Measurements from ENCODE around the gene POLA1. TPM values are rescaled to one million over a fixed set of nuclear protein-coding genes. Genes with fewer than 3 reads are reported as not detected.
A peak's percentile ranks its signal among the peaks of the same experiment; 100 is the strongest.
"Not testable (repeated sequence)": the region's sequence is repeated elsewhere in the genome, so short reads cannot be mapped to it uniquely, and the experiment has no call there.

Gene POLA1
- total RNA-seq (2014; rRNA removed; shearing (Covaris generic)), result 20.7 and 32.8 TPM in 2 replicates

GRCh38 chrX:24693453-24694202 lies at the start of gene POLA1:
POLA1 (plus strand) TSS chrX:24693918; CDS start chrX:24693962, 44 bp downstream.
- peak; percentile 95 for DNase-seq (ENCODE audit: low read depth)

GRCh38 chrX:24646006-24646405 lies 47.7 kb upstream of the POLA1 start:
- DNase-seq (ENCODE audit: low read depth), result no peak

GRCh38 chrX:24646745-24647182 lies 47.0 kb upstream of the POLA1 start:
- DNase-seq (ENCODE audit: low read depth), result no peak

- DNase-seq (ENCODE audit: low read depth), result peak; percentile 72
Measured at GRCh38 chrX:24647257-24648058, 46.3 kb upstream of the POLA1 start, which contains the start of gene PCYT1B. PCYT1B (minus strand) TSS chrX:24647347; CDS start chrX:24647105, 242 bp downstream.

GRCh38 chrX:24648495-24648894 lies 45.2 kb upstream of the POLA1 start:
- no peak for DNase-seq (ENCODE audit: low read depth)

- no peak for DNase-seq (ENCODE audit: low read depth)
Measured at GRCh38 chrX:24651783-24652182, 41.9 kb upstream of the POLA1 start.

GRCh38 chrX:24655679-24656078 lies 38.0 kb upstream of the POLA1 start:
- DNase-seq (ENCODE audit: low read depth), result not testable (repeated sequence)

GRCh38 chrX:24657671-24658386 lies 35.9 kb upstream of the POLA1 start:
- DNase-seq (ENCODE audit: low read depth), result no peak

- DNase-seq (ENCODE audit: low read depth), result no peak
Measured at GRCh38 chrX:24658421-24658820, 35.3 kb upstream of the POLA1 start.

GRCh38 chrX:24659106-24659505 lies 34.6 kb upstream of the POLA1 start:
- no peak for DNase-seq (ENCODE audit: low read depth)

- no peak for DNase-seq (ENCODE audit: low read depth)
Measured at GRCh38 chrX:24659646-24660045, 34.1 kb upstream of the POLA1 start.

GRCh38 chrX:24661292-24661691 lies 32.4 kb upstream of the POLA1 start:
- no peak for DNase-seq (ENCODE audit: low read depth)

- no peak for DNase-seq (ENCODE audit: low read depth)
Measured at GRCh38 chrX:24662352-24662751, 31.4 kb upstream of the POLA1 start.

- DNase-seq (ENCODE audit: low read depth), result no peak
Measured at GRCh38 chrX:24668111-24668510, 25.6 kb upstream of the POLA1 start.

GRCh38 chrX:24672701-24673190 lies 21.0 kb upstream of the POLA1 start:
- no peak for DNase-seq (ENCODE audit: low read depth)

GRCh38 chrX:24673424-24673823 lies 20.3 kb upstream of the POLA1 start:
- DNase-seq (ENCODE audit: low read depth), result no peak

GRCh38 chrX:24676403-24677024 lies 17.2 kb upstream of the POLA1 start:
- no peak for DNase-seq (ENCODE audit: low read depth)

- no peak for DNase-seq (ENCODE audit: low read depth)
Measured at GRCh38 chrX:24682739-24683432, 10.8 kb upstream of the POLA1 start.

GRCh38 chrX:24684048-24684447 lies 9.7 kb upstream of the POLA1 start:
- no peak for DNase-seq (ENCODE audit: low read depth)

GRCh38 chrX:24692305-24692704 lies 1.4 kb upstream of the POLA1 start:
- no peak for DNase-seq (ENCODE audit: low read depth)

- DNase-seq (ENCODE audit: low read depth), result no peak
Measured at GRCh38 chrX:24694825-24695224, 1.1 kb downstream of the POLA1 start.

Measured in M059J (cell line).